Measurements from ENCODE around the gene C20orf204. TPM values are rescaled to one million over a fixed set of nuclear protein-coding genes. Genes with fewer than 3 reads are reported as not detected.
A peak's percentile ranks its signal among the peaks of the same experiment; 100 is the strongest.

C20orf204 gene
- total and polyA plus RNA-seq, 9 of the 15 experiments (the other 6 are each of a cell fraction or from before 2014, with no cell fraction given), result 0.11 to 1.1 (median 0.36) TPM; not detected in 2

- TF ChIP-seq UBTF (IDR thresholded peaks at IDR 0.05; ENCODE audit: borderline replicate concordance in 1 of 2, low read depth in 2 of 2, low read length in 2 of 2) (peak; percentile 94 to 97; a peak in 3 of 4 replicates), STAT5A (IDR thresholded peaks at IDR 0.05; ENCODE audit: borderline replicate concordance, low read length) (peak; percentile 24; the same call in 1 of the 2 replicates), POLR2A (conservative IDR thresholded peaks at IDR 0.05) (peak; percentile 51; the same call in 1 of the 2 replicates), PHF20 (IDR thresholded peaks at IDR 0.05; ENCODE audit: partially characterized antibody) (peak; percentile 58), U2AF2 (optimal IDR thresholded peaks at IDR 0.05; ENCODE audit: low read depth, low read length) (no peak), GATAD2A (IDR thresholded peaks at IDR 0.05) (0 out of 2 replicates have a peak, but pooled peaks have one; percentile 28), MGA (IDR thresholded peaks at IDR 0.05) (peak; percentile 62), POLR2G (IDR thresholded peaks at IDR 0.05; ENCODE audit: low read depth, low read length) (peak; percentile 83), KHSRP (IDR thresholded peaks at IDR 0.05) (no peak), SP1 (CRISPR knock-in tag; IDR thresholded peaks at IDR 0.05) (peak; percentile 35; the same call in 1 of the 2 replicates), TRIM24 (IDR thresholded peaks at IDR 0.05) (peak in 1 of 2 experiments; percentile 50; a peak in 2 of 4 replicates), KDM2B (CRISPR knock-in tag; IDR thresholded peaks at IDR 0.05) (0 out of 2 replicates have a peak, but pooled peaks have one; percentile 65), DPF2 (IDR thresholded peaks at IDR 0.05) (peak; percentile 59; the same call in 1 of the 2 replicates), HNRNPLL (IDR thresholded peaks at IDR 0.05; ENCODE audit: low read depth, low read length, poor library complexity, severe bottlenecking) (peak; percentile 82), CSDE1 (IDR thresholded peaks at IDR 0.05) (no peak), BRD4 (IDR thresholded peaks at IDR 0.05) (peak; percentile 33; the same call in 1 of the 2 replicates)
Observed at GRCh38 chr20:64042054-64042781, 6.2 kb downstream of the C20orf204 start (continued).
